Rectal smooth muscle tissue (tissue), 1 donor: Measurements from ENCODE around the gene AK2.

ENCODE experiments used
- H3K27ac ChIP-seq: one replicate; pipeline ENCODE4 v1.7.0; 2013; ENCODE audit warnings: low read depth, low read length, inconsistent platforms
- H3K27me3 ChIP-seq: one replicate; pipeline ENCODE4 v1.7.0; 2013; ENCODE audit warnings: low read length; ENCODE audit not compliant: control insufficient read depth, insufficient read depth
- H3K36me3 ChIP-seq: one replicate; pipeline ENCODE4 v1.7.0; 2013; ENCODE audit warnings: low read length; ENCODE audit not compliant: control insufficient read depth, insufficient read depth
- H3K4me1 ChIP-seq: one replicate; pipeline ENCODE4 v1.7.0; 2013; ENCODE audit warnings: low read length; ENCODE audit not compliant: control insufficient read depth, insufficient read depth
- H3K4me3 ChIP-seq: one replicate; pipeline ENCODE4 v1.7.0; 2013; ENCODE audit warnings: low read length
- H3K9ac ChIP-seq: one replicate; pipeline ENCODE4 v1.7.0; 2013; ENCODE audit warnings: low read length

Gene AK2

DNA sequence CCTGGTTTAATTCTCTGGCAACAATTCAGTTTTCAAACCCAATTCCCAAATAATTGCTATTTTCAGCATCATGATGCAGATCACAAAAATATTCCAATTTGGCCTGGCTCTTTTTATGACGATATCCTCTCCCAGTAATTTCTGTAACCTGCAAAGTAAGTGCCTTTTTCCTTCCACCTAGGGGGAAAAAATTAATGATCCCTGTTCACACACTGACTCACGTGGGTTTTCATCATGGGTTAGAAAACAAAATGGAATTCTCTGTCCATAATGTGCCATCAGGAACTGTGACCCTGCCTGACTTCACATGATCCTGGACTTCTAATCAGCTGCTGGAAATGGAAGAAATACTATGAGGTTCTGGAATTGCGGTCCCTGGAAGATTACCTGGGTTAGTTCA, 24.5 kb downstream of the AK2 start:
- Histone ChIP-seq H3K4me1 (peaks cover 21% of the 10 kb centered on the region), H3K27ac (peak overlapping the region; percentile 81), H3K36me3 (peaks cover 30% of the 10 kb centered on the region), H3K4me3 (no peak overlapping the region), H3K9ac (no peak overlapping the region), H3K27me3 (no peaks in the 10 kb centered on the region)

GRCh38 chr1:33010932-33011731, 25.6 kb downstream of the AK2 start:
- Histone ChIP-seq H3K27me3 (no peaks in the 10 kb centered on the region), H3K27ac (peak overlapping the region; percentile 81), H3K4me1 (peaks cover 21% of the 10 kb centered on the region), H3K36me3 (peaks cover 30% of the 10 kb centered on the region), H3K9ac (peak overlapping the region; percentile 32), H3K4me3 (peak overlapping the region; percentile 24)

- no peak overlapping the region for H3K27ac ChIP-seq
- H3K27me3 ChIP-seq, result no peaks in the 10 kb centered on the region
- H3K4me1 ChIP-seq, result peaks cover 21% of the 10 kb centered on the region
- no peak overlapping the region for H3K4me3 ChIP-seq
- peaks cover 30% of the 10 kb centered on the region for H3K36me3 ChIP-seq
- H3K9ac ChIP-seq, result no peak overlapping the region
Measured at GRCh38 chr1:33009561-33009960, 27.1 kb downstream of the AK2 start.

DNA sequence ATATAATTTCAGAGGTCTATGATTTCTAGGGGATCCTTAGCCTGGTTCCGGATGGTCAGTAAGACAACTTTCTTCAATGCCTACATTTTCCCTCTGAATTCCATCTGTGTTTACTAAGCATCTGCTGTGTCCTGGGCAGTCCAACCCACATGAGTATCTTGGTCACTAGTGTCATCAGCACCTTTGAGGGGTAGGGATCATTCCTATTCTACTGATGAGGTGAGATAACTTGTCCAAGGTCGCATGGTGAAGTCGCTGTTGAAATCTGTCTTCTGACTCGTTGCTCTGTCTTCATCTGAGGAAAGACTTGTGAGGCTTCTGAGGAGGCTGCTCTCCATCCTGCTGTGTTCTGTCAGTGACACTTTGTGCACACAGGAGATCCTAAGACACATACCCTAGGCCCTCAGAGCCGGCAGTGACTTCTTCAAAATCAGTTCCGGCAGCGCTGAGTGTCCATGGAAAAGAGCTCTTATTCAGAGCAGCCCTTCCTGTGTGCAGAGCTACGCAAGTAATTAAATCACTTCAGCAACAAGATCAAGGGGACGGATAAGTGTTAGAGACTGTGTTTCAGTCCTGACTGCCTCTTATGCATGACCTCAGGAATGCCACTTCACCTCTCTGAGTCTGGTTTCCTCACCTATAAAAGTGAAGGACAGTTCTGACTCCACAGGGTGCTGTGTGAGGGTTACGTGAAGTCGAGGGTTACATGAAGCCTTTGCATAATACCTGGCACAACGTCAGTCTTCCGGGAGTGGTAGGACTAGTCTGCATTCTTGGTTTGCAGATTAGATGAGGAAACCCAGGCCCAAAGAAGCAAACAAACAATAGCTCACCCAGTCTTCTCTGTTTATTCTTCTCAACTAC, 28.4 kb downstream of the AK2 start:
- H3K9ac ChIP-seq, result no peak overlapping the region
- no peaks in the 10 kb centered on the region for H3K27me3 ChIP-seq
- peaks cover 21% of the 10 kb centered on the region for H3K4me1 ChIP-seq
- no peak overlapping the region for H3K27ac ChIP-seq
- H3K4me3 ChIP-seq, result no peak overlapping the region
- peaks cover 20% of the 10 kb centered on the region for H3K36me3 ChIP-seq

DNA sequence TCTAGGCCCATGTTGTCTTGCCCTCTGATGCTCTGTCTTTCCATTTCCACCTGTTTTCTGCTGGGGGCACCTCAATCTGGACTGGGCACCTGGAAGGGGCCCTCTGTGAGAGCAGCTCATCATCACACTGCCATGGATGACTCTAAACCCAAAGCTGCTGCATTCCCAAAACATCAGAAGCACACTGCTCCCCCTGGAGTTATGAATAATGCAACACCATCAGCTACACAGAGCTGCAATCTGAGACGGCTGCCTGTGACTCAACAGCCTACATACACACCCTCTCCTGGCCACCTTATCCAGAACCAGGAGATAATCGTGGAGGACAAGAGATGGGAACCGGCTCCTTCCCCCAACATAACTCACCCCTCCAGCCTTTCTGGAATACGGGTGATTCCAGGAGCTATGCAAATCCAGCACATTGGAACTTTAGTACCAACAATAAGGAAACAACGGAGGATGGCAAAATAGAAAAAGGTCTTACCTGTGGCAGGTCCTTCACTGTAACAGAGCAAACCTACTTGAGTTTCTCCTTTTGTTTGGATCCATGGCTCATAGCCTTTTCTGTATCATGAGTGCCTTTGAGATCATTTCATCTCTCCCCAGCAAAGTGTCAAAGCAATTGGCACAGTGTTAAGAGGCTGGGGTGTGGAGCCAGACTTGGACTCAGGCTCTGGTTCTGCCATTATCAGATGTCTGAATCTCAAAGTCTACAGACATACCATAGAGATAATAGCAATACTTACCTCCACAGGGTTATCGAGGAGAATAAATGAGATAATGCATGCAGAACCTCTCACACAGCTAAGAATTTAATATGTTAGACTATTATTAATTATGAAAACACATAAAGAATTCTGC, 29.3 kb downstream of the AK2 start:
- Histone ChIP-seq H3K27me3 (no peaks in the 10 kb centered on the region), H3K4me3 (no peak overlapping the region), H3K36me3 (peaks cover 14% of the 10 kb centered on the region), H3K27ac (no peak overlapping the region), H3K4me1 (peaks cover 18% of the 10 kb centered on the region), H3K9ac (no peak overlapping the region)

DNA sequence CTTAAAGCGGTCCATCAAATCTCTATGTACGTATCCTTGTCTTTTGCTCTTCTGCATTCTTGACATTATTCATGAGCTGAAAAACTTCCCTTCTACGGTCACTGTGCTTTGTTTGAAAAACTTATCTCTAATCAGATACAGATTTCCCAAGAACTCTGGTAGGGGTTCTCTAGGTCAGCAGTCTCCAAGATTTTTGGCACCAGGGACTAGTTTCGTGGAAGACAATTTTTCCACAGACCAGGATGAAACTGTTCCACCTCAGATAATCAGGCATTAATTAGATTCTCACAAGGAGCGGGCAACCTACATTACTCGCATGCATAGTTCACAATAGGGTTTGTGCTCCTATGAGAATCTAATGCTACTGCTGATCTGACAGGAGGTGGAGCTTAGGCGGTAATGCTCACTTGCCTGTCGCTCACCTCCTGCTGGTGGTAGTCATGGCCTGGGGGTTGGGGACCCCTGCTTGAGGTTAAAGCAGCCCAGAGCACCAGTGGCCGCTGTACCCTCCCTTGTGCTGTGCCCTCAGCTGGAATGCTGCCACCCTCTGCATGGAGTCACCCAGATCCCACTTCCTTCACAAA, 30.8 kb downstream of the AK2 start:
- peaks cover 10% of the 10 kb centered on the region for H3K36me3 ChIP-seq
- H3K9ac ChIP-seq, result no peak overlapping the region
- H3K27ac ChIP-seq, result no peak overlapping the region
- no peak overlapping the region for H3K4me3 ChIP-seq
- peaks cover 3% of the 10 kb centered on the region for H3K4me1 ChIP-seq
- H3K27me3 ChIP-seq, result no peaks in the 10 kb centered on the region

- Histone ChIP-seq H3K36me3 (peaks cover 10% of the 10 kb centered on the region), H3K4me3 (no peak overlapping the region), H3K9ac (no peak overlapping the region), H3K4me1 (no peaks in the 10 kb centered on the region), H3K27ac (no peak overlapping the region), H3K27me3 (no peaks in the 10 kb centered on the region)
Measured at GRCh38 chr1:33005117-33005837, 31.4 kb downstream of the AK2 start.

- Histone ChIP-seq H3K27me3 (no peaks in the 10 kb centered on the region), H3K4me1 (no peaks in the 10 kb centered on the region), H3K9ac (no peak overlapping the region), H3K27ac (no peak overlapping the region), H3K36me3 (peaks cover 10% of the 10 kb centered on the region), H3K4me3 (no peak overlapping the region)
Measured at GRCh38 chr1:33004613-33005012, 32.1 kb downstream of the AK2 start.

DNA sequence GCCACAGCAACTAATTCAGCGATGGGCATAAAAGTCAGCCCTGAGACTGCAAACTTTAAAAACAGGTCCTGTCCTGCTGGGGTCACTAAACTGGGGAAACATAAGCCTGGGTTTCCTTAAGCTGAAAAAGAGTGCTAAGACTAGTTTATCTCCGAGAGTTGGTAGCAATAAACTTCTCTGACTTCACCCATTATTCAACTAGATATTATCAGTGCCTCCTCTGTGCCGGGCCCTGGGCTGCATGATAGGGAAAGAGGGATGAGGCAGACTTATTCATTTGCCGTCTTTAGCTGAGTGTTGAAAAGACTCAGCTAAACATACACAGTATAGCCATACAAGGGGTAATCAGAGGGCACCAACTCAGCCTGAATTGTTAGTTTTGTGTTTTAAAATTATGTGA, 33.0 kb downstream of the AK2 start:
- Histone ChIP-seq H3K4me1 (no peaks in the 10 kb centered on the region), H3K27me3 (no peaks in the 10 kb centered on the region), H3K36me3 (peaks cover 10% of the 10 kb centered on the region), H3K4me3 (no peak overlapping the region), H3K9ac (no peak overlapping the region), H3K27ac (no peak overlapping the region)

DNA sequence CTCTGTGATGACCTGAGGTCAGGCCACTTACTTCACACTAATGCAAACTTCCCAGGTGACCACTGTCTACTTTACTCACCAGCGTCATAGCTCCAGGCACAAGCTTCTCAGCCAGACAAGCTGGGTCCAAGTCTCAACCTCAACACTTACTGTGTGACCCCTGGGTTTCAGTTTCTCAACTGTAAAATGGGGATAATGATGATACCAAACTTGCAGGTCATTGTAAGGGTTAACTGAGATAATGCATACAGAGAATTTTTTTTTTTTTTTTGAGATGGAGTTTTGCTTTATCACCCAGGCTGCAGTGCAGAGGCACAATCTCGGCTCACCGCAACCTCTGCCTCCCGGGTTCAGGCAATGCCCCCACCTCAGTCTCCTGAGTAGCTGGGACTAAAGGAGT, 34.7 kb downstream of the AK2 start:
- H3K27me3 ChIP-seq, result no peaks in the 10 kb centered on the region
- no peak overlapping the region for H3K9ac ChIP-seq
- H3K27ac ChIP-seq, result no peak overlapping the region
- H3K4me1 ChIP-seq, result no peaks in the 10 kb centered on the region
- no peaks in the 10 kb centered on the region for H3K36me3 ChIP-seq
- no peak overlapping the region for H3K4me3 ChIP-seq

- Histone ChIP-seq H3K4me1 (no peaks in the 10 kb centered on the region), H3K4me3 (no peak overlapping the region), H3K9ac (no peak overlapping the region), H3K36me3 (no peaks in the 10 kb centered on the region), H3K27me3 (no peaks in the 10 kb centered on the region), H3K27ac (no peak overlapping the region)
Measured at GRCh38 chr1:33001282-33001681, 35.4 kb downstream of the AK2 start.
